ENCODE data around the gene VAV2. TPM values are rescaled to one million over a fixed set of nuclear protein-coding genes. Genes with fewer than 3 reads are reported as not detected.

VAV2 gene
- total RNA-seq, 4 donors from 2014 or later = 9.1 to 13.5 (median 10.1) TPM

- Histone ChIP-seq H3K27ac (replicated peaks in 1 of 4) (no peak overlapping the region), H3K9me3 (no peaks in the 10 kb centered on the region), H3K27me3 (no peaks in the 10 kb centered on the region), H3K36me3 (peaks cover 0 to 7% (median 2%) of the 10 kb centered on the region in 4 donors), H3K4me1 (peaks cover 0 to 13% (median 5%) of the 10 kb centered on the region in 4 donors), H3K4me3 (no peak overlapping the region)
- intact Hi-C loops (cut with DNase I) = no loop called here
- DNase-seq (ENCODE audit: extremely low spot score) = no peak
- TF ChIP-seq POLR2A (IDR thresholded peaks at IDR 0.05; ENCODE audit: low read depth) = no peak
- TF ChIP-seq POLR2AphosphoS5 (IDR thresholded peaks at IDR 0.05) = no peak
- TF ChIP-seq CTCF (IDR thresholded peaks at IDR 0.05) = no peak
- no peak for TF ChIP-seq EP300 (IDR thresholded peaks at IDR 0.05)
- WGBS = 90% methylated on average over 10 of the region's 30 CpGs
Measured at GRCh38 chr9:133943781-133944745, 48.1 kb downstream of the VAV2 start.

GRCh38 chr9:133943036-133943780, 48.9 kb downstream of the VAV2 start:
- H3K4me1 ChIP-seq = peaks cover 0 to 9% (median 4%) of the 10 kb centered on the region in 4 donors
- TF ChIP-seq EP300 (IDR thresholded peaks at IDR 0.05) (no peak), POLR2AphosphoS5 (IDR thresholded peaks at IDR 0.05) (no peak)
- no peak overlapping the region for H3K4me3 ChIP-seq
- intact Hi-C loops (cut with DNase I) = no loop called here
- H3K9me3 ChIP-seq = no peaks in the 10 kb centered on the region
- 100% methylated on average over 2 of the region's 17 CpGs for WGBS
- H3K27ac ChIP-seq (replicated peaks in 1 of 4) = no peak overlapping the region
- H3K27me3 ChIP-seq = no peaks in the 10 kb centered on the region
- DNase-seq (ENCODE audit: extremely low spot score) = no peak
- peaks cover 0 to 15% (median 4%) of the 10 kb centered on the region in 4 donors for H3K36me3 ChIP-seq

DNA sequence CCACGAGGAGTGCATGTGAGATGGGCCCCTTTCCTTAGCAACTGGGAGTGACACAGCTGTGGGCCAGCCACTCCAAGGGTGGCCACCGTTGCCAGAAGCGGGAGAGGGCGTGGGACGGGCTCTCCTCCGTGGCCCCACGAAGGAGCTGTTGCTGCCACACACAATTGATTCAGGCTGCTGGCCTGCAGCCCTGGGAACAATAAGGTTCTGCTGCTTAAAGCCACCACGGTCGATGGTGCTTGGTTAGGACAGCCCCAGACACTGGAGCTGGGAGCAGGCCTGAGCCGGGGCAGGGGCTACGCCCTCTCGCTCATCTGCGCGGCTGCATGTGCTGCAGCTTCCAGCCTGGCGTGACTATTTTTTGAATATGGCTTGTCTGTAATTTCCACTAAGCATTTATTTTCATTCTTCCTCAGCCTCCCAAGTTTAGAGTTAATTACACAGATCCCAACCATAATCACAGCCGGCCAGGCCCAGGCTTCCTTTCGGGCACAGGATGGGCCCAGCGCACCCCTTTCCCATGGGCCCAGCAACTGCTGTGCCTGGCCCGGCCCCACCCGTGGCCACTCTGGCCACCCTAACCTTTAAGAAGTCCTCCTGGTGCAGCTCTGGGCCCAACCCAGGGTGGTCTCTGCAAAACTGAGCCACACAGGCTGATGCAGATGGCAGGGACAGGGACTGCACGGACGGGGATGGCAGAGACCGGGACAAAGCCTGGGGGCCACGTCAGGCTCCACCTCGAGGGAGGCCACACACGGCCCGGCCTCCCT, 49.7 kb downstream of the VAV2 start:
- H3K4me1 ChIP-seq = peaks cover 0 to 5% (median 2%) of the 10 kb centered on the region in 4 donors
- H3K27ac ChIP-seq (replicated peaks in 1 of 4) = no peak overlapping the region
- intact Hi-C loops (cut with DNase I) = no loop called here
- peaks cover 0 to 23% (median 8%) of the 10 kb centered on the region in 4 donors for H3K36me3 ChIP-seq
- H3K4me3 ChIP-seq = no peak overlapping the region
- 93% methylated on average over 20 of the region's 27 CpGs for WGBS
- no peak for DNase-seq (ENCODE audit: extremely low spot score)
- no peaks in the 10 kb centered on the region for H3K9me3 ChIP-seq
- H3K27me3 ChIP-seq = no peaks in the 10 kb centered on the region
- TF ChIP-seq EP300 (IDR thresholded peaks at IDR 0.05) (no peak), POLR2AphosphoS5 (IDR thresholded peaks at IDR 0.05) (no peak), CTCF (IDR thresholded peaks at IDR 0.05) (no peak), POLR2A (IDR thresholded peaks at IDR 0.05; ENCODE audit: low read depth) (no peak)

GRCh38 chr9:133939845-133940244, 52.3 kb downstream of the VAV2 start:
- intact Hi-C loops (cut with DNase I) = no loop called here
- 91% methylated on average over 11 of the region's 12 CpGs for WGBS

More at GRCh38 chr9:133939845-133940244, 52.3 kb downstream of the VAV2 start:
- Histone ChIP-seq H3K4me3 (no peak overlapping the region), H3K27ac (replicated peaks in 1 of 4) (no peak overlapping the region), H3K4me1 (peaks cover 0 to 23% (median 16%) of the 10 kb centered on the region in 4 donors), H3K27me3 (no peaks in the 10 kb centered on the region), H3K9me3 (no peaks in the 10 kb centered on the region), H3K36me3 (peaks cover 0 to 19% (median 7%) of the 10 kb centered on the region in 4 donors)
- DNase-seq (ENCODE audit: extremely low spot score) = no peak
- TF ChIP-seq CTCF (IDR thresholded peaks at IDR 0.05) (no peak), POLR2AphosphoS5 (IDR thresholded peaks at IDR 0.05) (no peak), EP300 (IDR thresholded peaks at IDR 0.05) (no peak), POLR2A (IDR thresholded peaks at IDR 0.05; ENCODE audit: low read depth) (no peak)

Measured in esophagus muscularis mucosa (tissue), 4 donors.